Tibial nerve (tissue), 3 donors: ENCODE data around the gene PROS1.

Experiments
- CTCF ChIP-seq, 5 experiments: fragments of 200-600 bp in 3 of 5; fragments of 450-650 bp in 2 of 5; sonication (generic) in 3 of 5; IDR thresholded peaks; one replicate each; pipeline ENCODE4 v1.5.1; 2016 to 2019; ENCODE audit warnings: antibody characterized with exemption in 5 of 5, mild to moderate bottlenecking in 3 of 5, moderate library complexity in 2 of 5
- POLR2A ChIP-seq, 2 donors: fragments of 450-650 bp; IDR thresholded peaks; one replicate each; pipeline ENCODE4 v1.6.1; 2017; ENCODE audit warnings: antibody characterized with exemption in 2 of 2, mild to moderate bottlenecking in 2 of 2, moderate library complexity in 2 of 2

GRCh38 chr3:94012185-94012584, 38.5 kb upstream of the PROS1 start:
- TF ChIP-seq CTCF (IDR thresholded peaks at IDR 0.05) (no peak), POLR2A (IDR thresholded peaks at IDR 0.05) (no peak)
